Hematopoietic multipotent progenitor cell treated with erythropoietin and hydrocortisone succinate and interleukin-3 and kit ligand, for 6 days (in vitro differentiated cells): ENCODE results near the gene POLR2F.
"Not testable (repeated sequence)": the region's sequence is repeated elsewhere in the genome, so short reads cannot be mapped to it uniquely, and the experiment has no call there.

ENCODE experiments used
- DNase-seq: peaks from one replicate; pipeline ENCODE4 v3.0.0-alpha.2; 2015

Gene POLR2F

GRCh38 chr22:37955825-37956397, 2.4 kb downstream of the POLR2F start:
- not testable (repeated sequence) for DNase-seq

- no peak for DNase-seq
These were observed 3.7 kb downstream of the POLR2F start for GRCh38 chr22:37957232-37957631.

- no peak for DNase-seq
These were observed 5.8 kb downstream of the POLR2F start for GRCh38 chr22:37959231-37959825.

- no peak for DNase-seq
These were observed 7.6 kb downstream of the POLR2F start for GRCh38 chr22:37961062-37961461.

GRCh38 chr22:37965940-37966664, 12.6 kb downstream of the POLR2F start:
- DNase-seq, result no peak

GRCh38 chr22:37967147-37967546, 13.6 kb downstream of the POLR2F start:
- no peak for DNase-seq

- DNase-seq, result no peak
These were observed 14.3 kb downstream of the POLR2F start for GRCh38 chr22:37967637-37968451.

GRCh38 chr22:37968452-37969251, 15.2 kb downstream of the POLR2F start:
- no peak for DNase-seq

- no peak for DNase-seq
These were observed 17.4 kb downstream of the POLR2F start for GRCh38 chr22:37970864-37971263.

GRCh38 chr22:37971475-37972434, 18.3 kb downstream of the POLR2F start:
- DNase-seq, result no peak

- no peak for DNase-seq
These were observed 19.0 kb downstream of the POLR2F start for GRCh38 chr22:37972527-37972926.

- DNase-seq, result no peak
These were observed 20.0 kb downstream of the POLR2F start for GRCh38 chr22:37973271-37974170.

GRCh38 chr22:37975153-37975552, 21.7 kb downstream of the POLR2F start:
- no peak for DNase-seq

GRCh38 chr22:37976022-37976421, 22.5 kb downstream of the POLR2F start:
- not testable (repeated sequence) for DNase-seq

- no peak for DNase-seq
These were observed 23.0 kb downstream of the POLR2F start for GRCh38 chr22:37976547-37976946.

- DNase-seq, result no peak
These were observed 26.3 kb downstream of the POLR2F start for GRCh38 chr22:37979782-37980181.

GRCh38 chr22:37981282-37982011, 27.9 kb downstream of the POLR2F start:
- no peak for DNase-seq

GRCh38 chr22:37982151-37982785, 28.8 kb downstream of the POLR2F start:
- DNase-seq, result no peak
